ENCODE data around the gene PTPRA. TPM values are rescaled to one million over a fixed set of nuclear protein-coding genes. Genes with fewer than 3 reads are reported as not detected.

The PTPRA gene
- total and polyA plus RNA-seq, 2 of the 4 experiments (the other 2 are of a cell fraction), result 35.0 to 50.0 TPM

DNA sequence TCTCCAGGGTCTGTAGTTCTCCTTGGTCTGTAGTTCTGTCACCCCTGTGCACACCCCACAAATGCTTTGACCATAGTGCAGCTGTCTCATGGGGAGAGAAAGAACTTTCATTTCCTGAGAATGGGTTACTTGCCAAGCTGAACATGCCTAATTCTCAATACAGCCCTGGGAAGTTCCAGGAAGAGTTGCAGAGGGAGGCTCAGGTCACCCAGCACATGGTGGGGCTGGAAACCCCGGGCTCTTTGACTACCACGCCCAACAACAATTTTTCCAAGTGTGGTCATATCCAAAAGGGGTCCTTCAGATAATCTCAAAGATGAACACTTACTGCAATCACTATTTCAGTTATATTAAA is 2.2 kb upstream of the PTPRA start:
- H2BK120ac ChIP-seq (ENCODE audit: low read depth, low read length), result peak overlapping the region; percentile 52; the same call in 1 of the 2 replicates
- peaks cover 12 to 30% of the 10 kb centered on the region in 2 experiments for H3K79me1 ChIP-seq (ENCODE audit: low read depth in 1 of 2, low read length in 2 of 2)
- no peak for TF ChIP-seq POLR2A (IDR thresholded peaks at IDR 0.05; ENCODE audit: low read depth, low read length)
- TF ChIP-seq CEBPB (IDR thresholded peaks at IDR 0.05; ENCODE audit: low read depth, low read length), result no peak
- TF ChIP-seq FOS (IDR thresholded peaks at IDR 0.05; ENCODE audit: low read depth, low read length), result no peak
- no peak for TF ChIP-seq CHD1 (IDR thresholded peaks at IDR 0.05; ENCODE audit: low read depth, low read length)
- TF ChIP-seq RFX5 (IDR thresholded peaks at IDR 0.05; ENCODE audit: low read depth, low read length), result no peak
- no peak for TF ChIP-seq NFE2L2 (IDR thresholded peaks at IDR 0.05; ENCODE audit: low read depth, low read length)
- TF ChIP-seq ELK1 (IDR thresholded peaks at IDR 0.05; ENCODE audit: borderline replicate concordance, low read depth, low read length), result no peak
- TF ChIP-seq BHLHE40 (IDR thresholded peaks at IDR 0.05; ENCODE audit: low read depth, low read length), result no peak
- no peak for TF ChIP-seq RCOR1 (IDR thresholded peaks at IDR 0.05; ENCODE audit: insufficient replicate concordance, low read length)
- TF ChIP-seq MXI1 (IDR thresholded peaks at IDR 0.05; ENCODE audit: borderline replicate concordance, low read depth, low read length), result no peak
- TF ChIP-seq RAD21 (IDR thresholded peaks at IDR 0.05; ENCODE audit: low read length), result no peak
- no peak for TF ChIP-seq USF2 (IDR thresholded peaks at IDR 0.05; ENCODE audit: low read depth, low read length)
- TF ChIP-seq MAFK (IDR thresholded peaks at IDR 0.05; ENCODE audit: low read depth, low read length), result no peak
- no peak for TF ChIP-seq CTCF (conservative IDR thresholded peaks at IDR 0.05; ENCODE audit: low read depth, low read length)
- no peak for TF ChIP-seq MAZ (IDR thresholded peaks at IDR 0.05; ENCODE audit: borderline replicate concordance, low read depth, low read length)
- no peak for TF ChIP-seq SMC3 (IDR thresholded peaks at IDR 0.05; ENCODE audit: low read depth, low read length)
- peak overlapping the region; percentile 53 for H3K4ac ChIP-seq (ENCODE audit: low read depth, low read length)
- ATAC-seq (ENCODE audit: low read depth), result no peak
- H3K9me3 ChIP-seq (ENCODE audit: control insufficient read depth, insufficient read depth, low read length), result no peaks in the 10 kb centered on the region
- H3K4me2 ChIP-seq (ENCODE audit: low read depth, low read length), result peak overlapping the region; percentile 13; the same call in 1 of the 2 replicates
- DNase-seq, result peak; percentile 16
- H3K4me1 ChIP-seq (ENCODE audit: control insufficient read depth, insufficient read depth, low read length), result peaks cover 14% of the 10 kb centered on the region
- intact Hi-C loops (cut with micrococcal nuclease), result loop anchor here (2.0 kb wide), 1 partner anchor 130 kb away; no protein-coding TSS in a partner anchor
- H3K14ac ChIP-seq (replicated peaks; ENCODE audit: low read depth, low read length), result 0 out of 2 replicates have a peak overlapping the region, but pooled peaks have one; percentile 18
- no peak overlapping the region for H3K56ac ChIP-seq (ENCODE audit: extremely low read depth, insufficient read depth, low read length)
- H3K27me3 ChIP-seq (ENCODE audit: control insufficient read depth, insufficient read depth, low read length), result no peaks in the 10 kb centered on the region
- WGBS, 2 experiments (ENCODE audit: extremely low coverage in 2 of 2, insufficient read length in 1 of 2), result no CpG with 5 or more reads among the region's 2 CpGs
- 0 out of 2 replicates have a peak, but pooled peaks cover 8% of the 10 kb centered on the region for H4K20me1 ChIP-seq (ENCODE audit: insufficient read depth, low read length)
- no peak overlapping the region for H2BK5ac ChIP-seq (ENCODE audit: low read depth, low read length, poor library complexity, severe bottlenecking)
- no peak overlapping the region for H3K4me3 ChIP-seq (ENCODE audit: insufficient read depth, low read depth, low read length)
- peak overlapping the region; percentile 40; the same call in 1 of the 2 replicates for H3K23ac ChIP-seq (ENCODE audit: low read depth, low read length)
- 0 out of 2 replicates have a peak overlapping the region, but pooled peaks have one; percentile 40 for H4K91ac ChIP-seq (ENCODE audit: insufficient read depth, low read depth, low read length)
- peak overlapping the region; percentile 8; the same call in 1 of the 3 replicates for H2BK15ac ChIP-seq (ENCODE audit: low read depth, low read length)
- H4K5ac ChIP-seq (ENCODE audit: low read depth, low read length), result no peak overlapping the region; the same call in 1 of the 2 replicates
- peak overlapping the region; percentile 46 for H2AFZ ChIP-seq (replicated peaks; ENCODE audit: low read length, poor library complexity)
- H3K36me3 ChIP-seq (ENCODE audit: control insufficient read depth, insufficient read depth, low read length), result peaks cover 10% of the 10 kb centered on the region
- in situ Hi-C loops (cut with MboI; ENCODE audit: low sequenced_read_pairs), result loop anchor here (10.0 kb wide), 1 partner anchor 124 kb away; no protein-coding TSS in a partner anchor
- no peak overlapping the region for H2AK9ac ChIP-seq (replicated peaks; ENCODE audit: low read depth, low read length, poor library complexity)
- H4K8ac ChIP-seq (ENCODE audit: low read depth in 2 of 2, low read length in 2 of 2), result peak overlapping the region in 1 of 2 experiments; percentile 49; a peak in 1 of 4 replicates
- CTCF ChIA-PET, result interaction anchor here (1.1 to 1.4 kb wide), 2 partner anchors 115 to 127 kb away, joined by 3 to 4 read pairs; no protein-coding TSS in a partner anchor
- peak overlapping the region; percentile 80; the same call in 1 of the 2 replicates for H2AK5ac ChIP-seq (ENCODE audit: low read depth, low read length)
- H3K9ac ChIP-seq (ENCODE audit: low read depth, low read length), result no peak overlapping the region
- peak overlapping the region; percentile 0; the same call in 1 of the 2 replicates for H3K18ac ChIP-seq (ENCODE audit: low read depth, low read length)
- dilution Hi-C loops (cut with HindIII; ENCODE audit: low sequenced_read_pairs, unreplicated experiment), result no loop called here
- peak overlapping the region; percentile 8; the same call in 1 of the 2 replicates for H2BK20ac ChIP-seq (ENCODE audit: low read depth, low read length)
- no TSS peak for BruUV-seq (replicated peaks)
- no peak overlapping the region for H3K27ac ChIP-seq (ENCODE audit: insufficient read depth, low read length)
- H3K9me1 ChIP-seq (ENCODE audit: insufficient read depth, low read length), result peaks cover 19% of the 10 kb centered on the region
- POLR2A ChIA-PET (ENCODE audit: unreplicated experiment), result no interaction called here

Measured in IMR-90 (cell line).